Measurements from ENCODE around the gene SNED1.

SNED1 gene

DNA sequence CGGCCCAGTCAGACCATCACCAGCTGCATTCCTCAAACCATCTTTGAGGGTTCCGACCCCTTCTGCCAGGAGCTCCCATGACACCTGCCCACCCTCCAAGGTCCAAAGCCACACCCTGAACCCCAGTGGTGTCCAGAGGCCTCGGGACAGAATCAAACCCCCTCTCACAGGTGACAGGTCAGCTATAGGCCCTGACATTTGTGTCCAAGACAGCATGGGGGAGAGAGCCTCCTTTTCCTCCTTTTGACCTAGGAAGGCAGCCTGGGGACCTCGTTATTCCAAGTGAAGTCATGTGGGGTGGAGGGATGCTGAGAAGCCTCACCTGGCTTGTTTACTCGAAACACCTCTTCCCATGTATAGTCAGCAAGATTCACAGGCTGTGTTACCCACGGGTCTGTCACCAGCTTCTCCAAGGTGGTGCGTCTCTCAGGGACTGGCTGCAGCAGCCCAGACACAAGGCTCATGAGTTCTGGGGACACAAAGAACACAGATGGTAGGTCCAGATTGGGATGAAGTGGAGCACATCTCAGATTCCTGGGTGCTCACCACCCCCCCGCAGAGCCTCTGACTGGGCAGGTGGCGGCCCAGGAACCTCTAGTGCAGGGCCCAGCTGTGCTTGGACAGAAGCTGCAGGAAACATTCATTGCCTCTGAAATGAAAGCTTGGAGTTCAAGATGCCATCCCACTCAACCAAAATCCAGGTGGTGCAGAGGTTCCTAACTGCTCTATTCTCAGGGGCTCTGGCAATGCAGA lies 108.8 kb downstream of the SNED1 start:
- TF ChIP-seq, protein P1, sequence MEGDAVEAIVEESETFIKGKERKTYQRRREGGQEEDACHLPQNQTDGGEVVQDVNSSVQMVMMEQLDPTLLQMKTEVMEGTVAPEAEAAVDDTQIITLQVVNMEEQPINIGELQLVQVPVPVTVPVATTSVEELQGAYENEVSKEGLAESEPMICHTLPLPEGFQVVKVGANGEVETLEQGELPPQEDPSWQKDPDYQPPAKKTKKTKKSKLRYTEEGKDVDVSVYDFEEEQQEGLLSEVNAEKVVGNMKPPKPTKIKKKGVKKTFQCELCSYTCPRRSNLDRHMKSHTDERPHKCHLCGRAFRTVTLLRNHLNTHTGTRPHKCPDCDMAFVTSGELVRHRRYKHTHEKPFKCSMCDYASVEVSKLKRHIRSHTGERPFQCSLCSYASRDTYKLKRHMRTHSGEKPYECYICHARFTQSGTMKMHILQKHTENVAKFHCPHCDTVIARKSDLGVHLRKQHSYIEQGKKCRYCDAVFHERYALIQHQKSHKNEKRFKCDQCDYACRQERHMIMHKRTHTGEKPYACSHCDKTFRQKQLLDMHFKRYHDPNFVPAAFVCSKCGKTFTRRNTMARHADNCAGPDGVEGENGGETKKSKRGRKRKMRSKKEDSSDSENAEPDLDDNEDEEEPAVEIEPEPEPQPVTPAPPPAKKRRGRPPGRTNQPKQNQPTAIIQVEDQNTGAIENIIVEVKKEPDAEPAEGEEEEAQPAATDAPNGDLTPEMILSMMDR (conservative IDR thresholded peaks at IDR 0.05; ENCODE audit: low read depth, low read length) = no peak
- no peak overlapping the region for H3K4me3 ChIP-seq (ENCODE audit: low read length)
- no peak for DNase-seq (ENCODE audit: low read depth)

DNA sequence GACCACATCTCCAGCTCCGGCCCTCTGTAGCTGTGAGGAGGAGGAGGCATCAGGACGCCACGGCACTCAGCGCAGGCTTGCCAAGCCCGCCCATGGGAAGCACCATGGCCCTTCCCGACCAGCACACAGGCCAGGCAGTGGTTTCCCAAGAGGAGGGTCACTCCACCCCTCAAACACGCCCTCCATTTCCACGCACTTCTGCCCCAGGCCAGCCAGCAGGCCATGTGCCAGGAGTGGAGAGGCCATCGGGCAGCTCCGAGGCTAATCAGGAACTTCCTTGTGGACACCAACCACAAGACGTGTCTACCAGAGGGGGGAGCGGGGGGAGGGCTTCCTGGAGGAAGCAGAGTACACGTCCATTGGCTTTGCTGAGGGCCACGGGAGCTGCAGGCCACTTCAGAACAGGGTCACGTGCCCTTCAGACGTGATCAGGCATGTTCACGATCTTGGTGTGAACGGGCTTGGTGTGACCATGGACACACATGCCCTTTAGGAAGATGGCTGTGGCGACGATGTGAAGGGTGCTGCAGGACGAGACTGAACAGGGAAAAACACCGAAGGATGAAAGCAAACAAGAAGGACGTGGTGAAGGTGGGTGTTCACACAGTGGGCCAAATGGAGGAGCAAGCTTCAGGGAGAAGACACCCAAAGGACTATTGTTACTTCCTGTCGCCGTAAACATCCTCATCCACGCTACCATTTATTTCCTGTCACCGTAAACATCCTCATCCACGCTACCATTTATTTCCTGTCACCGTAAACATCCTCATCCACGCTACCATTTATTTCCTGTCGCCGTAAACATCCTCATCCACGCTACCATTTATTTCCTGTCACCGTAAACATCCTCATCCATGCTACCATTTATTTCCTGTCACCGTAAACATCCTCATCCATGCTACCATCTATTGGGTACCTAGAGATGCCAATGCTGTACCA lies 110.1 kb downstream of the SNED1 start:
- DNase-seq (ENCODE audit: low read depth) = no peak
- no peak overlapping the region for H3K4me3 ChIP-seq (ENCODE audit: low read length)
- TF ChIP-seq, protein P1 (conservative IDR thresholded peaks at IDR 0.05; ENCODE audit: low read depth, low read length) = no peak

DNA sequence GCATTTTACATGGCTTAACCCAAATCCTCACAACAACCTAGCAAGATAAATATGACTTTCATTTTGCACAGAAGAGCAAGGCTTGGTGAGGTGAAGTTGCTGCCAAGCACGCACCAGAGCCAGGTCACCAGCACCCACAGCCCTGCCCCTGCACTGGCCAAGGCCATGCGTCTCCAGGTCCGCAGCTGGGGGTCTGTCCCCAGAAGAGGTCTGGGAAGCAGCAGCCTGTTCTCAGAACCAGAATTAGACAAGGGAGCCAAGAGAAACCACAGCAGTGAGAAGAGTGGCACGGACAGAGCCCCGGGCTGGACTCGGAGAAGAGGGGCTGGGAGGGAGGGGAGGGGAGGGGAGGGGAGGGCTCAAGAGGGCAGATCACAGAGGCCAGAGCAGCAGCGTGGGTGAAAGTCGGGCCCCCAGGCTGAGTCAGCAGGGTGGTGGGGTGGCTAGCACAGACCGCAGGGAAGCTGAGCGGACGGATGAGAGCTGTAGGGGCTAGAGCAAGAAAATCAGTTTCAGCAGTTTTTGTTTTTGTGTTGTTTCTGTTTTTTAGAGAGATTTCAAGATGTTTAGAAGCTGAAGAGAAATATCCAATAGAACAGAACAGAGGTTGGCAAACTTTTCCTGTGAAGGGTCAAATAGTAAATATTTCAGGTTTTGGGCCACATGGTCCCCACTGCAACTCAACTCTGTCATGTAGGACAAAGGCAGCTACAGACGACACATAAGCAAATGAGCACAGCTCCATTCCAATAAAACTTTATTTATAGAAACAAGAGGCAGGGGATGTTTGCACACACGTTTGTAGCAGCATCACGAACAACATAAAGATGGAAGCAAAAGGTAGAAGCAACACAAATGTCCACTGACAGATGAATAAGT lies 111.0 kb downstream of the SNED1 start:
- H3K4me3 ChIP-seq (ENCODE audit: low read length) = no peak overlapping the region

DNA sequence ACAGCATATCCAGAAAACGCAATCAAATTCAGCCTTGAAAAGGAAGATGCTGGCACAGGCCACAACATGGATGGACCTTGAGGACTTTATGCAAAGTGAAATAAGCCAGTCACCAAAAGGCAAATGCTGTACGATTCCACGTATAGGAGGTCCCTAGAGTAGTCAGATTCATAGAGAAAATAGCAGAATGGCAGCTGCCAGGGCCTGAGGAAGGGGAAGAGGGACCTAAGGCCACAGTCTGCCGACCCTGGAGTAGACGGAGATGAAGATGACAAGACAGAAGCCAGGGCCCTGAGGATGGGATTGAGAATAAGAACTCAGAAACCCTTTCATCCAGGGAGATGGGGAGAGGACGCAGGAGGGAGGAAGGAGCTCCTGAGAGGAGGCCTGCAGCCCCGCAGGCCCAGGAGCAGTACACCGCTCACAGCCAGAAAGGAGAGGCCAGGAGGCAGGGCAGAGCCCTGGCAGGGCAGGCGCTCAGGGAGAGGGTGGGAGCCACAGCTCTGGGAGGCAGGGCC lies 111.7 kb downstream of the SNED1 start:
- H3K4me3 ChIP-seq (ENCODE audit: low read length) = no peak overlapping the region
- no peak for DNase-seq (ENCODE audit: low read depth)
- TF ChIP-seq, protein P1 (conservative IDR thresholded peaks at IDR 0.05; ENCODE audit: low read depth, low read length) = no peak

More for the DNA sequence above, 111.0 kb downstream of the SNED1 start:
- TF ChIP-seq, protein P1 (conservative IDR thresholded peaks at IDR 0.05; ENCODE audit: low read depth, low read length) = no peak
- no peak for DNase-seq (ENCODE audit: low read depth)

DNA sequence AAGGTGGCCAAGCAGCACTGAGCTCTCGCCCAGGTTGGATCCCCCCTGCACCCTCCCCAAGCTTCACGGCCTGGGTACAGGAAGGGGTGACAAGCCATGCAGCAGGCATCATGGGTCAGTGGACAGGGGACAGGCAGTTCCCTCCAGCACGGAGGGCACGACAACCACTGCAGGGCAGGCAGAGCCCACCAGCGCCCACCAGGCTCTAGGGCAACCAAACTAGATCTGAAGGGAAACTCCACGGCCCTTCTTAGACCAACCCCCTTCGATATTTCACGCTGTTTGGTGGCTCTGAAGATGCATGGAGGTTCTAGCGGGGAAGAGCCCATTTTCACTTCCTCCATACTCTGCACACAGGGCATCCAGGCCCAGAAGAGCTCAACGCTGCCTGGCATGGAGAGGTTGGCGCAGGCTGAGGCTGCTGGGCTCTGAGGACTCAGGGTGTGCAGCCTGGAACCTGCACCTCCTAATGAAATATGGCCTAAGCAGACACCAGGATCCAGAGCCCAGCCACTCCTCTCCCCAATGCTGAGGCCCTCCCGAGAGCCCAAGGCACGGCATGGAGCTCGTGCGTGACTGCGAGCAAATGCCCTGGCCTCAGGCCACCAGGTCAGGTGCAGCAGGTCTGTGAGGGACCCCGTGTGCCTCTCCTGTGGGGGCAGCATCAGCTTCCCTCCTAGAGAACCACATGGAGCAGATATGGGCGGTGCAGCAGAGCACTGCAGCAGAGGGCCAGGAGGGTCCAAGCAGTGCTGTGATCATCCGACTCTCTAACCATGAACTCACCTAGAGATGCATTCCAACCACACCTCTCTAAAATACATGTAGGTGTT lies 112.4 kb downstream of the SNED1 start:
- DNase-seq (ENCODE audit: low read depth) = no peak
- TF ChIP-seq, protein P1 (conservative IDR thresholded peaks at IDR 0.05; ENCODE audit: low read depth, low read length) = no peak
- no peak overlapping the region for H3K4me3 ChIP-seq (ENCODE audit: low read length)

DNA sequence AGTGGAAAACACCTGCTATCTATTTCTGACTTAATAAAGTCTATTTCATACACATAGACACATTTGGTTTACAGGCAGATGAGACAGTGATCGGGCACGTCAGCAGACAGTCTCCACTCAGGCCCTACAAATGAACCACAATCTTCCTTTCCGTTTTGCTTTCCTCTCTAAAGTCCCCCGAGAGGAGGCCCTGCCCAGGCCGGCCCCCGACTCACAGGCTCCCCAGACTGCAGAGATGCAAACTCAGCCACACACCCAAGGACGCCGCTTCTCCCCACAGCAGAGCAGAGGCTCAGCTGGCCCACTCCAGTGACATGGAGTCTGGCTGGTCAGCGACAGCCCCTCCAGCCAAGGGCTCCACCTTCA lies 113.0 kb downstream of the SNED1 start:
- TF ChIP-seq, protein P1 (conservative IDR thresholded peaks at IDR 0.05; ENCODE audit: low read depth, low read length) = no peak
- no peak overlapping the region for H3K4me3 ChIP-seq (ENCODE audit: low read length)
- no peak for DNase-seq (ENCODE audit: low read depth)
